Tibial artery (tissue), 4 donors: ENCODE data around the gene HBA2.
"Not testable (repeated sequence)": the region's sequence is repeated elsewhere in the genome, so short reads cannot be mapped to it uniquely, and the experiment has no call there.

Experiments used
- DNase-seq, 2 donors: peaks; one replicate each; pipeline ENCODE4 v3.0.0-alpha.2; 2019
- H3K27ac ChIP-seq, 2 donors: fragments of 200-600 bp; sonication (generic) in 1 of 2; 1 replicate in 1 of 2; 2 replicates in 1 of 2; pipeline ENCODE4 v1.5.1; 2018 to 2019; ENCODE audit warnings: mild to moderate bottlenecking in 1 of 2
- H3K27me3 ChIP-seq, 2 donors: fragments of 200-600 bp; sonication (generic) in 1 of 2; one replicate each; pipeline versions ENCODE4 v1.5.1 to v1.6.0; 2016 to 2019
- H3K36me3 ChIP-seq, 3 donors: fragments of 200-600 bp; sonication (generic) in 2 of 3; one replicate each; pipeline ENCODE4 v1.5.1; 2016 to 2019; ENCODE audit warnings: mild to moderate bottlenecking in 2 of 3
- H3K4me1 ChIP-seq, 4 donors: fragments of 200-600 bp; sonication (generic) in 2 of 4; 1 replicate in 3 of 4; 2 replicates in 1 of 4; pipeline ENCODE4 v1.5.1; 2016 to 2019
- H3K4me3 ChIP-seq, 2 donors: fragments of 200-600 bp; sonication (generic) in 1 of 2; 1 replicate in 1 of 2; 2 replicates in 1 of 2; pipeline ENCODE4 v1.5.1; 2018 to 2019; ENCODE audit warnings: mild to moderate bottlenecking in 2 of 2
- H3K9me3 ChIP-seq, 3 donors: fragments of 200-600 bp; sonication (generic) in 1 of 3; one replicate each; pipeline ENCODE4 v1.5.1; 2016 to 2019
- CTCF ChIP-seq, 2 experiments: fragments of 200-600 bp in 1 of 2; fragments of 450-650 bp in 1 of 2; IDR thresholded peaks; one replicate each; pipeline ENCODE4 v1.5.1; 2017 to 2019; ENCODE audit warnings: antibody characterized with exemption in 2 of 2, mild to moderate bottlenecking in 1 of 2, moderate library complexity in 1 of 2
- intact Hi-C: fragments of 100-400 bp; cut with DNase I; formaldehyde crosslinking; loops from one replicate; pipeline ENCODE4 v1.15.0; 2023; ENCODE audit warnings: low total_unique reads

Gene HBA2

GRCh38 chr16:172374-172941 is at the start of gene HBA2:
Gene HBA2, plus strand, starts transcription at chr16:172876. Its CDS starts 37 bp downstream, at chr16:172913.
- intact Hi-C loops, H3K4me1 ChIP-seq, H3K4me3 ChIP-seq, H3K9me3 ChIP-seq, H3K36me3 ChIP-seq, H3K27ac ChIP-seq, DNase-seq: not testable (repeated sequence)
- H3K27me3 ChIP-seq: peaks cover 0 to 70% of the 10 kb centered on the region in 2 donors

DNA sequence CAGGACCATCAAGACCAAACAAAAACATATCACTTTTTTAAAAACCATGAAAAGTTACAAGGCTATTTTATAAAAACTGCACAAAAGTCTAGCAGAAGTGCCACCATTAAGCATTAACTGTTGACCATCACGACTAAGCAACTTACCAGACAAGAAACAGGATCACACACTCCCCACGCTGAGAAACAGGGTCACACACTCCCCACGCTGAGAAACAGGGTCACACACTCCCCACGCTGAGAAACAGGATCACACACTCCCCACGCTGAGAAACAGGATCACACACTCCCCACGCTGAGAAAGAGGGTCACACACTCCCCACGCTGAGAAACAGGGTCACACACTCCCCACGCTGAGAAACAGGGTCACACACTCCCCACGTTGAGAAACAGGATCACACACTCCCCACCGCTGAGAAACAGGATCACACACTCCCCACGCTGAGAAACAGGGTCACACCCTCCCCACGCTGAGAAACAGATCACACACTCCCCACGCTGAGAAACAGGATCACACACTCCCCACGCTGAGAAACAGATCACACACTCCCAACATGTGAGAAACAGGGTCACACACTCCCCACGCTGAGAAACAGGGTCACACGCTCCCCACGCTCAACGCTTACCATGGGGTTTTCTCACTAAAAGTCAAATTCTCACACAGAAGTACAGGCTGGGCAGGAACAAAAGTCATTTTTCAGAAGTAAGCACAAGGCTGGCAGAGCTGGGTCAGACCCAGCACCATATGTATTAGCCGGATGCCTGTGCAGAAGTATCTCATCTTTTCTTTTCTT is 48.9 kb upstream of the HBA2 start:
- intact Hi-C loops, H3K27ac ChIP-seq, H3K9me3 ChIP-seq, H3K4me3 ChIP-seq, DNase-seq, H3K4me1 ChIP-seq, H3K27me3 ChIP-seq: not testable (repeated sequence)
- H3K36me3 ChIP-seq: peaks cover 0 to 19% (median 5%) of the 10 kb centered on the region in 3 donors

- intact Hi-C loops: no loop called here
- TF ChIP-seq CTCF (IDR thresholded peaks at IDR 0.05): no peak
- Histone ChIP-seq H3K27ac (no peak overlapping the region), H3K36me3 (peaks cover 0 to 26% (median 5%) of the 10 kb centered on the region in 3 donors), H3K4me1 (peaks cover 0 to 5% (median 0%) of the 10 kb centered on the region in 4 donors), H3K27me3 (no peaks in the 10 kb centered on the region), H3K9me3 (no peaks in the 10 kb centered on the region), H3K4me3 (no peak overlapping the region)
- no peak for DNase-seq
Observed at GRCh38 chr16:125011-125410, 47.7 kb upstream of the HBA2 start.

DNA sequence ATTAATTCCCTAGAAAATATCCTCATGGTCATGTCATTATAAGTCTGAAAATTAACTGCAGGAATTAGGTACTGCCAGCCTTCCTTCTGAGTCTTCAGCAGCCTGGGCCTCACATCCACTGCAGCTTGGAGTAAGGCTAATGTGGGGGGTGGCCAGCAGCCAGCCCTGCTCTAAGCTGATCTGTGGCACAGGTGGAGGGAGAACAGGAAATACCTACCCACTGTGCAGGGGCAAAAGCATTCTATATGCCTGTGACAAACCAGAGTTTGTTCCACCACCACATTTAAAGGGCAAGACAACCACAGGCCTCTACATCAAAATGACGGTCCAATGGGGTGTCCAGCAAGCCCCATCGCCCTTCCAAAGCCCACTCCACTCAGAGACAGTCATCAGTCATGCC is 43.6 kb upstream of the HBA2 start:
- Histone ChIP-seq H3K9me3 (no peaks in the 10 kb centered on the region), H3K4me3 (no peak overlapping the region), H3K4me1 (no peaks in the 10 kb centered on the region), H3K27me3 (no peaks in the 10 kb centered on the region), H3K36me3 (peaks cover 0 to 13% (median 0%) of the 10 kb centered on the region in 3 donors), H3K27ac (no peak overlapping the region)
- intact Hi-C loops: no loop called here
- DNase-seq: no peak
- no peak for TF ChIP-seq CTCF (IDR thresholded peaks at IDR 0.05)

- Histone ChIP-seq H3K36me3 (peaks cover 0 to 7% (median 0%) of the 10 kb centered on the region in 3 donors), H3K4me3 (no peak overlapping the region), H3K27me3 (no peaks in the 10 kb centered on the region), H3K4me1 (no peaks in the 10 kb centered on the region), H3K9me3 (no peaks in the 10 kb centered on the region), H3K27ac (no peak overlapping the region)
- no peak for TF ChIP-seq CTCF (IDR thresholded peaks at IDR 0.05)
- intact Hi-C loops: no loop called here
- no peak for DNase-seq
Observed at GRCh38 chr16:130533-131173, 42.0 kb upstream of the HBA2 start.

DNA sequence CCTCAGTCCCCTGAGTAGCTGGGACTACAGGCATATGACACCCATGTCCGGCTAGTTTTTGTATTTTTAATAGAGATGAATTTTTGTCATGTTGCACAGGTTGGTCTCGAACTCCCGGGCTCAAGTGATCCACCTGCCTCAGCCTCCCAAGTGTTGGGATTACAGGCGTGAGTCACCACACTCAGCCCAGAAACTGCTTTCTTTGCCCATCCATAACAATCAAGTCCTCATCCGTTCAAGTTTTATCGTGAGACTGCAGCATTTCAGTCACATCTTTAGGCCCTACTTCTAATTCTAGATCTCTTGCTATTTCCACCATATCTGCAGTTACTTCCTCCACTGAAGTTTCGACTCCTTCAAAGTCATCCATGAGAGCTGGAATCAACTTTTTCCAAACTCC is 40.6 kb upstream of the HBA2 start:
- Histone ChIP-seq H3K27me3 (no peaks in the 10 kb centered on the region), H3K36me3 (peaks cover 0 to 7% (median 0%) of the 10 kb centered on the region in 3 donors), H3K9me3 (no peaks in the 10 kb centered on the region), H3K27ac (no peak overlapping the region), H3K4me3 (no peak overlapping the region), H3K4me1 (peaks cover 0 to 10% (median under 1%) of the 10 kb centered on the region in 4 donors)
- intact Hi-C loops: no loop called here
- no peak for TF ChIP-seq CTCF (IDR thresholded peaks at IDR 0.05)
- no peak for DNase-seq
